Bronchial epithelial cell (primary cell): ENCODE data around the gene ACTL10. TPM values are rescaled to one million over a fixed set of nuclear protein-coding genes. Genes with fewer than 3 reads are reported as not detected.

ENCODE experiments used
- DNase-seq: peaks from one replicate; pipeline ENCODE4 v3.0.0-alpha.2; 2010; ENCODE audit warnings: low read depth
- FAIRE-seq: peaks from 2 replicates; lab custom pipeline; 2011; peaks lifted over from hg19 to GRCh38; lab: Jason Lieb, UNC
- H3K27me3 ChIP-seq: 2 replicates; pipeline ENCODE4 v1.5.1; 2011; ENCODE audit warnings: low read length; ENCODE audit not compliant: control insufficient read depth, insufficient read depth
- H3K36me3 ChIP-seq: 2 replicates; pipeline ENCODE4 v1.5.1; 2011; ENCODE audit warnings: low read length; ENCODE audit not compliant: control insufficient read depth, insufficient read depth
- H3K4me3 ChIP-seq: 2 replicates; pipeline ENCODE4 v1.5.1; 2011; ENCODE audit warnings: mild to moderate bottlenecking, low read depth, low read length, control low read depth
- total RNA-seq: library from RNA; depleted of rRNA; stranded (reverse); fragments of >200 nt; gene quantifications from 2 replicates; pipeline ENCODE4 v1.2.1, GENCODE V29; 2014
- TF ChIP-seq, protein P1 (sequence below): IDR thresholded peaks from 2 replicates; pipeline ENCODE4 v1.5.1; 2011; ENCODE audit warnings: mild to moderate bottlenecking, moderate library complexity, low read length, control low read depth, inconsistent platforms; ENCODE audit not compliant: insufficient read depth, severe bottlenecking

The ACTL10 gene
- total RNA-seq, 1 donor from 2014 or later, result 1.6 TPM

GRCh38 chr20:33716498-33716897 is 49.8 kb downstream of the ACTL10 start:
- TF ChIP-seq, protein P1, sequence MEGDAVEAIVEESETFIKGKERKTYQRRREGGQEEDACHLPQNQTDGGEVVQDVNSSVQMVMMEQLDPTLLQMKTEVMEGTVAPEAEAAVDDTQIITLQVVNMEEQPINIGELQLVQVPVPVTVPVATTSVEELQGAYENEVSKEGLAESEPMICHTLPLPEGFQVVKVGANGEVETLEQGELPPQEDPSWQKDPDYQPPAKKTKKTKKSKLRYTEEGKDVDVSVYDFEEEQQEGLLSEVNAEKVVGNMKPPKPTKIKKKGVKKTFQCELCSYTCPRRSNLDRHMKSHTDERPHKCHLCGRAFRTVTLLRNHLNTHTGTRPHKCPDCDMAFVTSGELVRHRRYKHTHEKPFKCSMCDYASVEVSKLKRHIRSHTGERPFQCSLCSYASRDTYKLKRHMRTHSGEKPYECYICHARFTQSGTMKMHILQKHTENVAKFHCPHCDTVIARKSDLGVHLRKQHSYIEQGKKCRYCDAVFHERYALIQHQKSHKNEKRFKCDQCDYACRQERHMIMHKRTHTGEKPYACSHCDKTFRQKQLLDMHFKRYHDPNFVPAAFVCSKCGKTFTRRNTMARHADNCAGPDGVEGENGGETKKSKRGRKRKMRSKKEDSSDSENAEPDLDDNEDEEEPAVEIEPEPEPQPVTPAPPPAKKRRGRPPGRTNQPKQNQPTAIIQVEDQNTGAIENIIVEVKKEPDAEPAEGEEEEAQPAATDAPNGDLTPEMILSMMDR, result no peak
- Histone ChIP-seq H3K27me3 (no peaks in the 10 kb centered on the region), H3K4me3 (no peak overlapping the region), H3K36me3 (peaks cover 3% of the 10 kb centered on the region)
- DNase-seq (no peak), FAIRE-seq (no peak)

Other genes starting within 250 kb of the ACTL10 start
- gene SNTA1, start 223.2 kb upstream of the ACTL10 start, total RNA-seq, result 4.2 and 7.8 TPM in 2 replicates
- gene CBFA2T2, start 176.8 kb upstream of the ACTL10 start, total RNA-seq, result 4.0 and 5.3 TPM in 2 replicates
- gene C20orf144, start 4.6 kb upstream of the ACTL10 start, total RNA-seq, result 0.13 TPM in 1 of 2 replicates, not detected in the other
- gene NECAB3, start 7.5 kb downstream of the ACTL10 start, total RNA-seq, result 8.1 and 8.7 TPM in 2 replicates
- gene E2F1, start 19.4 kb downstream of the ACTL10 start, total RNA-seq, result 0.26 and 0.64 TPM in 2 replicates
- gene PXMP4, start 53.4 kb downstream of the ACTL10 start, total RNA-seq, result 2.4 and 3.3 TPM in 2 replicates
- gene ZNF341, start 65.1 kb downstream of the ACTL10 start, total RNA-seq, result 0.53 and 0.64 TPM in 2 replicates
- 30.5 and 48.5 TPM in 2 replicates for gene CHMP4B, start 144.4 kb downstream of the ACTL10 start, total RNA-seq